AG08395 (cell line): Measurements from ENCODE around the gene GDPD5.
A peak's percentile ranks its signal among the peaks of the same experiment; 100 is the strongest.

Experiments
- DNase-seq: peaks from one replicate; pipeline ENCODE4 v3.0.0; 2012; ENCODE audit warnings: mixed read lengths, low spot score

The GDPD5 gene

DNA sequence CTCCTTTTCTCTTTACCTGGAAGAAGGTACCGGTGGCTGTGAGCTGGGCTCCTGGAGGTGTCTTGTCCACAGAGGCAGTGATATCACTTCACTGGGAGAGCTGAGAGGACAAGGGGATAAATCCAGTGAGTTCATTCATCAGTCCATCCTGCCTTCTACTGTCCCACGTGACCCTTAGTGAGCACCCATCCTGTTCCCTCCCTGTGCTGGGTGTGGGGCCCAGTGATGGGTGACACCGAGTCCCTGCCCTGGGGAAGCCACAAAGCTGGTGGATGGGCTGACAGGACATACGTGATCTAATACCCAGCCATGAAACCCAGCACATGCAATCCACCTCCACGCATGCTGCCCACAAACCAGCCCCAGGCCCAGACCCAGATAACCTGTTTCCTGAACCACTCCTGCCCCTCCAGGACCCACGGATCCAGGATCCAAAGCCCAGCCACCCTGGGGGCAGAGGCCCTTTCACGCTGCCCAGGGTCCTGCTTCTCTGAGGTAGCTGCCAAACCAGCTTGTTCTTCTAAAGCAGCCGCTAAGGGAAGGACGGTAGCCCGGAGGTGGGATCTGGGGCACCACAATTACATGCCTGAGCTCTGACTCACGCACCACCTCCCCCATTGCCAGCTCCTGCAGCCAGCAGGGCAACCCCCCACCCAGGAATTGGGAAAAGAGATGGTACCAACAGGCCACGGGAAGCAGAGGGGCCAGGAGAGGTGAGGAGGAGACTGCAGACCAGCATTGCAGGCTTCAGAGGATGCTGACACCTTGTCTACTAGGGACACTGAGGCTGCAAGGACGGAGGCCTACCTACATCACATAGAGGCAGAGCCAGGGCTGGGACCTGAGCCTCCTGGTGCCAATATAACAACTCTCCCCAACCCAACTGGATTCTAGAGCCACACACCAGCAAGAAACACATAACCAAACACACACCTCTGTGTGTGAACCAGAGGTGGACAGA is 35.2 kb downstream of the GDPD5 start:
- no peak for DNase-seq

DNA sequence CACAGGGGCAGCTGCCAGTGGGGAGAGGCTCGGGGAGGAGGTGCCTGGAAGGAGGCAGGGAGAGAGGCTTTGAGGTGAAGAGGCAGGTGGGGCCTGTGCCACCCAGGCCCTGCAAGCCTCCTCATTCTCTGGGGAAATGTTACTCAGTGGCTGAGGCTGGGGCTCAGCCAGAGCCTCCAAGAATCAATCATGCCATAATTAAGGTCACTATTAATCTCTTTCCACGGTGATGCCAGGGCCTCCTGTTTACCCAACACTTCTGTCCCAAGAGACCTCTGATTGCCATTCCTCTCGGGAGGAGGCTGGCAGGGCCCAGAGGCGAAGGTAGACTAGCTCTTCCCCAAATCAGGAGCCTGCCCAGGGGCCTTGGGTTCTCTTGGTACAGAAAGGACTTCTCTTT is 38.4 kb downstream of the GDPD5 start:
- DNase-seq = no peak

DNA sequence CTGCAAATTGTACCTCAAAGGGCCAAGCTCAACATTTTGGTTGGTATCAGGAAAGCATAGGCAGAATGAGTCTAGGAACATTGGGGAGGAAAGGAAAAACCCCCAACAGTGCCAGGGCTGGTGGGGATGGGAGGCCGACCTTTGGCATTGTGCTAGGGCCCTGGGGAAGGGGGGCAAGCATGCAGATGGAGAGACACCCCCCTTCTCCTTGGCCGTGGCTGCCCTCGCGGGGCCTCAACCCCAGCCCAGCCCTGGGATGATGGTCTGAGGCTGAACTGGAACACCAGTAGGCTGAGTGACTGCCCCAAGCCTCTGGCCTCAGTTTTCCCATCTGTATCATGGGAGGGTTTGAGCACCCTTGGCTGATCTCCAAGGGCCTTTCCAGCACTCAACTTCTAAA is 40.0 kb downstream of the GDPD5 start:
- no peak for DNase-seq

DNA sequence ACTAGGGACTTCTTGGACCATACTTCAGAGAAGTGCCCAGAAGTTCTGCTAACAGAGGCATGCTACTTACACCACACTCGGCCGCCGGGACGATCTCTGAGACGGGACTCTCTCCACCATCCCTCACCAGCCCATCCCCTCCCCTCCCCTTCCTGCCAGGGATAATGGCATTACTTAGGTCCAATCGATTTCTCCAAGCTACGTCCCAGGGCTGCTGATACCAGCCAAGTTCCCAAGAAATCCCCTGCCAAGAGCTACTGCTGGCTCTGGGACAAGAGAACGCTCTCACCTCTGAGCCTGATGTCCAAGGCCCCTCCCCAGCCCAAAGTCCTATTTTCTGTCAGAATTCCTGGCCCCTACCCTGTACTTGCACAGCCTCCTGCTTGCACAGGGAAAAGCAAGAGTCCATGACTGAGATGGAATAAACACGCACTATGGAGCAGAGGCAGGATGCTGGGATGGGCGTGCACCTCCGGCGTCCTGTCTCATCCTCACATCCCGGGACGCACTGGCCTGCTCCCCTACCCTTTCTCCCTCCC is 42.7 kb downstream of the GDPD5 start:
- DNase-seq = no peak

DNA sequence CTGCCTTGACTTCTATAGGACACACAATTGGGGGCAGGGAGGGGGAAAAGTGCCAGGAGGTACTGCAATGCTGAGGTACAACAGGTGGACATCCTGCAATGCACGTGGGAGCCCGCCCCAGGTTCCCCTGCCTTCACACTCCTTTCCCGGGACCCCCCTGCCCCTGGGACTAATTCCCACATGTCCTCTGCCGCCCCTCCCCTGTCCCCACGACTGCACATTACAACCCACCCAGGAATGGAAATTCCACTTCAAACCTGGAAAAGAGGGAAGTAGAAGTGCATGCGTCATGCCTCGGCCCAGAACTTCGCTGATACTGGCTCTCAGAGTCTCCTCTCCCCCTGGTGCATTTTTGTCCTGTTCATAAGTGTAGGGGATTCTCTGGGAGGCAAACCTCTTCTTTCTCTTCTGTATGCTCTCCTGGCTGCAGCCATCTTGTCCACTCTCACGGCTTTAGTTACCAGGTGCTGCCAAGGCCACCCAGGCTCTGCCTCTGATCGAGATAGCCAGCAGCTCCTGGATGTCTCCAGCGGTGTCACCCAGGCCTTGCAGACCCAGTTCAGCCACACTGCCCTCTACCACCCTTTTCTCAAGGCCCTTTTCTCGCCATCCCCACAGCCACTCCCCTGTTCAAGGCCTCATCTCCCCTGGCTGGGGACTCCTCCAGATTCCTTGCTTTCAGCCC is 43.7 kb downstream of the GDPD5 start:
- DNase-seq = no peak

DNA sequence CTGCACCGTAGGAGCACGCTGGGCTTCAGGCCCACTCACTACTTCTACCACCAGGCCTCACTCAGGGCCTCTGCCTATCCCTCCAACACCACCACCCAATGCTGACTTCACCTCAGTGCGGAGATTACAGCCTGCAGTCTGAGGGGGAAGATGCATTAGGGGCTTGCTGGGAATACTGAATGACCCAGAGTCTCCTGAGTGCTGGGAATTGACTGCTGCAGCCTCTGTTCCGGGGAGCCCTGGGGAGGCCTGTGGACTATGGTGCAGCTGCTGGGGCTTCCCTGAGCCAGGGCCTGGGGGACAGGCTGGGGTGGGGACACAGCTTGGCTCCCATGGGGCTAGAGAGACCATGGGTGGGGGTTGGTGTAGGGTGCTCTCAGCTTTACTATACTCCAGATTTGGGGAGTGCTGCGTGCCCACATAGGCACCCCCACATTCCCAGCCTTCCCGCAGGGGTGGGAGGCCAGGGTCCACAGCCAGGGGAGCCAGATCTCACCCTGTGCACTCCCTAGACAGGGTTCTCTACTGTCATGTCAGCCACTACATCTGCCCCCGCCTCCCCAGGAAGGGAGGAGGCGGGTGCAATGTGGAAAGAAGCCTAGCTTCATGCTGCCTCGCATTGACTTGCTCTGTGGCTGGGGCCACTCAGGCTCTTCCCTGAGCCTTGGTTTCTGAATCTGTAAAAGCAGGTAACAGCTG is 44.4 kb downstream of the GDPD5 start:
- no peak for DNase-seq

DNA sequence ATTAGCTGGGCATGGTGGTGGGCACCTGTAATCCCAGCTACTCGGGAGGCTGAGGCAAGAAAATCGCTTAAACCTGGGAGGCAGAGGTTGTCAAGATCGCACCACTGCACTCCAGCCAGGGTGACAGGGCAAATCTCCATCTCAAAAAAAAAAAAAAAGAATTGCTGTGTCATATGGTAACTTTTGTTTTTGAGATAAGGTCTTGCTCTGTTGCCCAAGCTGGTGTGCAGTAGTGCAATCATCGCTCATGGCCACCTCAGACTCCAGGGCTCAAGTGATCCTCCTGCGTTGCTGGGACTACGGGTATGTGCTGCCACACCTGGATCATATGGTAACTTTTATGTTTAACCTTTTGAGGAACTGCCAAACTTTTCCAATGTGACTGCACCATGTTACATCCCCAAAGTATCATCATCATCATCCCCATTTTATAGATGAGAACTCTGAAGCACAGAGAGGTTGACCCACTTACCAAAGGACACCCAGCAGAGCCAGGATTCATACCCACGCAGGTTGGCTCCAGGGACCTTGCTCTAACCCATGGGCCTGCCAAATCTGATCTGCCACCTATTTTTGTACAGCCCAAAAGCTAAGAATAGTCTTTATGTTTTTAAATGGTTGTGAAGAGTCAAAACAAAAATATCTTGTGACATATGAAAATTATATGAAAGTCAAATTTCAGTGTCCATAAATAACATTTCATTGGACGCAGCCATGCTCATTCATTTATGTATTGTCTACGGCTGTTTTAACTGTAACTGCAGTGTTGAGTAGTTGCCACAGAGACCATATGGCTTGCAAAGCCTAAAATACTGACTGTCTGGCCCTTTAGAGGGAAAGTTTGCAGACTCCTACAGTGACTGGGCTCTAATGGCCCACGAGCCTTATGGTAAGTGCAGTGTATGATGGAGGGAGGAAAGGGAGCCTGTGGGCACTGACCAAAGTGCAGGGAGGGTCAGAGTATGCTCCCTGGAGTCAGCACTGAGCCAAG is 45.3 kb downstream of the GDPD5 start:
- DNase-seq = no peak

DNA sequence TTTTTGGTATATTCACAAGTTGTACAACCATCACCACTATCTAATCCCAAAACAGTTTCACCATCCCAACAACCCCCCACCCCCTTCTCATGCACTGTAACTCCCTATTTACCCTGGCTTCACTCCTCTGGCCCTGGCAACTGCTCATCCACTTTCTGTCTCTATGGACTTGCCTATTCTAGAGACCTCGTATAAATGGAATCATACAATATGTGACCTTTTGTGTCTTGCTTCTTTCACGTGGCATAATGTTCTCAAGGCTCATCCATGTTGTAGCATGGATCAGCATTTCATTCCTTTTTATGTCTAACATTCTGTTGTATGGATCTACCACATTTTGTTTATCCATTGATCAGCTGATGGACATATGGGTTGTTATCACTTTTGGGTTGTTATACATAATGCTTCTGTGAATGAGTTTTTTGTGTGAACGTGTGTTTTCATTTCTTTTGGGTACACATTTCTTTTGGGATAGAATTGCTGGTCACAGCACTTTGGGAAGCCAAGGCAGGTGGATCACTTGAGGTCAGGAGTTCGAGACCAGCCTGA is 46.1 kb downstream of the GDPD5 start:
- DNase-seq = no peak

DNA sequence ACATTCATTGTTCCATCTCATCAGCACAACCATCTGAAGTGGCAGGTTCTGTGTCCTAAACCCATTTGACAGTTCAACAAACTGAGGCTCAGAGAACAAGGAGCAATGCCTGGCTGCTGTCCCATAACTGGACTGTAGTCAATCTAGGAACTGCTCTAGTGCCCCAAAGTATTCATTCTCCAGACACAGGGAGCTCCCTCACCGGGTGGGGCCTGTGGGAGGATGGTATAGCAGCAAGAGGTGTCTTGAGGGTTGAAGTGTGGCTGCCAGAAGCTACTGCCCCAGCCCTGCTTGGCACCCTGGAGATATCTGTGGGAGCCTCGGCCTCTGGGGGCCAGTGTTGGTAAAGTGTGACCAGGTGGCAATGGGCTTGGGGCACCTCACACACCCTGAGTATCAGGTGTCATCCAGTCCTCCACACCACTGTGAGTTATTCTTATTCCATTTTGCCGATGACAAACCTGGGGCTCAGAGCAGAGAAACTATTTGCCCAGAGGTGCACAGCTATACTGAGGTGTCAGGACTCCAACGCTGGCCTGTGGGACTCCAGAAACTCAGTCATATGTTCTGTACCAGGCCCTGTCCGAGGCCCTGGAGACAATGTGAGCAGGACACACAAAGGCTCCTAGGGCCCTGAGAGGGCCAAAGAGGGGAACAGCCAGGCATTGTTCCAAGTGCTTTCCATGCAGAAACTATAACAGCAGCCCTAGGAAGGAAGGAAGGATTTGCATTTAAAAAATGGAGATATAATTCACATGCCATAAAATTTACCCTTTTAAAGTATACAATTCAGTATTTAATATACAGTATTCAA is 46.8 kb downstream of the GDPD5 start:
- no peak for DNase-seq

DNA sequence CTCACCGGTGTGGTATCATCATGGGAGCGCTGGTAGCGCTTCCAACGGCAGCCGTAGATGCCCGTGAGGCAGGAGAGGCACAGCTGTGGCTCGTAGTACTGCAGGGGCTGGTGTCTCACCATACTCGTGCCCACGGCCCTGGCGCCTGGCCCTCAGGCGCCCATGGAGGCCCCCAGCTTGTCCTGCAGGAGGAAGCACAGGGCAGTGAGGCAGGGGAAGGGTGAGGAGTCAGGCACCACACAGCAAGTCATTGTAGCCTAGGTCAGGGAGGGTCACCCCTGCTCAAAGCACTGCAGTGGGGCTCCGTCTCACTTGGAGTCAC is 48.2 kb downstream of the GDPD5 start:
- DNase-seq = no peak

DNA sequence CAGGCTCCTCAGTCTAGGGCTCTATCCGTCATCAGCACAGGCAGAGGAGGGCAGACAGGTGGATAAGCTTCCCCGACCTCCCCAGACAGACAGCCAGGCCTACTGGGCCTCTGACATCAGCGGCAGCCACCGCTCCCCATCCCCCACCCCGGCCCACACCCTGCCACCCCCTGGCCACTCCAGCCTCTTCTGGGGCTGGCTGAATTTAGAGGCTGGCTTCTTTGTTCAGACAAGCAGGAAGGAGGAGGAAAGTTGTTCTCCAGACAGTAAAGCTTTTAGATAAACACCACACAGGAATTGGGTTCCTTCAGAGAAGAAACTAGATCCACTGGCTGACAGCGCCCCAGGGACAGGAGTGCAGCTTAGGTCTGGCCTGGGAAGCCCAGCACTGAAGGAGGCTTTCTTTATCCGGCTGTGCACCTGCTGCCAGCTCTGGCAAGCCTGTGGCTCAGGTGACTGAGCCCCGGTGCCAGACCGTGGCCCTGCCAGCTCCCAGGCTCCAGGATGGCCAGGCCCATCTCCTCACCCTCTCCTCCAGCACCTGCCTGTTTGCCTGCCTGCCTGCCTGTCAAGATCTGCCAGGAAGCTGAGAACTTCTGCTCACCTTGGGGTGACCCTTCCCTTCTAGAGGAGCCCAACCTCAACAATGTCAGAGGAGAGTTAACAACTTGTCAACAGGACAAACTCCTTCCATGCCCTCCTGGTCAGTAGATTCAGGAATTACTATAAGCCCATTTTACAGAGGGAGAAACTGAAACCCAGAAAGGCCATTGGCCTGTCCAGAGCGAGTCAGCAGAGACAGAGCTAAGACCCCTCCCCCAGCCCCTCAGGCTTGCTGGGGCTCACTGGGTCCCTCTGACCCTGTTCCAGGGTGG is 48.8 kb downstream of the GDPD5 start:
- no peak for DNase-seq

DNA sequence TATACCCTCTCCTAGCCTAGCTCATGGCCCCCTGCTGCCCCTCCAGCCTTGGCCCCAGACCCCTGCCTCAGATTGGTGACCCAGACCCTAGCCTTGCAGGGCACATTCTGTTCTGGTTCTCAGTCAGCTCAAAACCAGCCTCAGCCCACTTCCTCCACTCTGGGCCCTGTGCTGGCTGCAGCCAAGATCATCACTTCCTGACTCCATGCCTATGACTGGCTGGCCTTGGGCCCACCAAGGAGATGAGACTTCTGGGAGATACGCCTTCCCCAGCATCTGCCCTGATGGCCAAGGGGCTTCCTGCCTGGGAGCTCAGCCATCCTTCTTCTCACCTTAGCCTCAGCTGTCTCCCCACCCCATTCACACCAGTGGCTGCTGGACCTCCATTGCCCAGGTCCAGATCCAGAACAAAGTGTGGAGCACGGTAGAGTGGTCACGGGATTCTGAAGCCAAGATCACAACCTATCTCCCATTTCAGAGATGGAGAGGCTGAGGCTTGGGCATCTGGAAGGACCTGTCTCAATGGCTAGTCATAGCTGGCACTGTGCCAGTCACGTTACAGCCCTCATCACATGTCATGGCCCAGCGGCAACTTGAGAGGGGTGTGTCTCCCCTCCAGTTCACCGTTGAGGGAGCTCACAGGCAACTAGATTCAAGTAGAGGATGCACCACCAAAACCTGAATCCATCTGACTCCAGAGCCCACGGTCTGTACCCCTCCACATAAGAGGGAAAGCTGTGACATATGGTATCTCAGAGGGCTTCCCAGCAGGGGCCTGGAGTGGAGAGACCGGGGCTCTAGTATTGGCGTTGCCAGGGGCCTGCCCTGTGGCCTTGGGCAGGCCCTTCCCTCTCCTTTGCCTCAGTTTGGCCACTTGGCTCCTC is 49.7 kb downstream of the GDPD5 start:
- peak; percentile 29 for DNase-seq

DNA sequence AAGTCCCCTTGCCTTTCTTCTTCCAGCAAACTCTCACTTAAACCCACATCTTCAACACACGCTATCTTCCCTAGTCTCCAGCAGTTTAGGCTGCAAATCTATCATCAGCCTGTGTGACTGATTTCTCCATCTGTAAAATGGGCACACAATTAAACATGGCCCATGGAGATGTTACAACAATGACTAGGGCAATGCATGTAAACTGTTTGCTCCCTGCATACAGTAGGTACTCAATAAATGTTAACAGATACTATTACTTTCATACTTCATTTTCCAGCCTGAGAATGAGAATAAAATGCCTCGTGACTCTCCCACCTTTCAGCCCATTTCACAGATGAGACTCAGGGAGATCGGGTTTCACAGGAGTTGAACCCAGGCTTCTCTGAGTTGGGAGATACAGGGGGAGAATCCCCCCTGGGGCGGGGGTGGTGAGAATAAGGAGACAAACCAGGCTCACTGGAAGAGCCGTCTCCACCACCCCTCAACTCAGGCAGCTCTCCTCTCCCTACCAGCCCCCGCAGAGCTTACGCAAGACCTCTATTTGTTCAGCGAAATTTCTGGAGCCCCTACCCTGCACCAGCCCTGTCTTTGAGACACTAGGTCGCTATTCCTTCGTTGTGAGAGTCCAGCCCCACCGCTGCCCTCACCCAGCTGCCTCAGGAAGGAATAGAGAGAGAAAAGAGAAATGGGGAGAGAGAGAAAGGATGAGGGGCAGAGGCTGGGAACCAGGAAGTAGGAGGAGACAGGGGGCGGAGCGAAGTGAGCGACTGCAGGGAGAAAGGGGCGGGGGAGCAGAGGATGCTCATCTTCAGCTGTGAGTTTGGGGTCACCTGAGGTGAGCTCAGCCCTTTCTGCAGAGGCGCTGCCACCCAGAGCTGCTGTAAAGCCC is 50.6 kb downstream of the GDPD5 start:
- peak; percentile 65 for DNase-seq

DNA sequence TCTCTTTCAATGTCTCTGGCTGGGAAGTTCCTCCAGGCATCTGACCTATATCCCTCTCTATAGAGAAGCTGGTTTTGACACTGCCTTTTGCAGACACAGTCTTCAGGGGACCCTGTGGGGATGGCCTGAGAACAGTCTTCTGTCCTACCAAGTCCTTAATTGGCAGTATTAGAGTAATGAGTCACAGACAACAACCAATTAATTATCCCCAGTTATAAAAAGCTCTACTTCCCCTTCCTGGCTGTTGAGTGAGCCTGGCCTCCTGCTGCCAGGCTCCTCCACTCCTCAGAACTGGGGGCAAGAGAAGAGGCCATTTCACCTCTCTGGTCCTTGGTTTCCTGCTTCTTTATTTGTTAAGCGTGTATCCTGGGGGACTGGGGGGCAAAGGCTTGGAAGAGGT is 51.5 kb downstream of the GDPD5 start:
- peak; percentile 32 for DNase-seq

DNA sequence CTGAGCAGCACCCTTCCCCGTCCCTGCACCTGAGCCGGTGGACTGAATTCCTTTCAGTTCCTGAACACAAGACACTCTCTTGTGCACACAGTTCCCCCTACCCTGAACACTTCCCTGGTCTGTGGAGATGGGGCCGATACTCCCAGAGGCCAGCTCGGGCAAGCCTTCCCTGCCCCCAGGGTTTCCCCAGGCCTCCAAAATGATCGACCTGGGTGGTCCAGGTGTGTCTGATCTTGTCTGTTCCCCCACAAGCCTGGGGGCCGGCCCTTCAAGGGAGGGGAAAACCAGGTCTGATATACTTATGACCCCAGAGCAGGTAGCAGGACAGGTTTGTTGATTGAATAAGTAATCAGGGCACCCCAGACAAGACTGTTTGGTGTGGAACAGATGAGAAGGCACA is 52.1 kb downstream of the GDPD5 start:
- DNase-seq = no peak

DNA sequence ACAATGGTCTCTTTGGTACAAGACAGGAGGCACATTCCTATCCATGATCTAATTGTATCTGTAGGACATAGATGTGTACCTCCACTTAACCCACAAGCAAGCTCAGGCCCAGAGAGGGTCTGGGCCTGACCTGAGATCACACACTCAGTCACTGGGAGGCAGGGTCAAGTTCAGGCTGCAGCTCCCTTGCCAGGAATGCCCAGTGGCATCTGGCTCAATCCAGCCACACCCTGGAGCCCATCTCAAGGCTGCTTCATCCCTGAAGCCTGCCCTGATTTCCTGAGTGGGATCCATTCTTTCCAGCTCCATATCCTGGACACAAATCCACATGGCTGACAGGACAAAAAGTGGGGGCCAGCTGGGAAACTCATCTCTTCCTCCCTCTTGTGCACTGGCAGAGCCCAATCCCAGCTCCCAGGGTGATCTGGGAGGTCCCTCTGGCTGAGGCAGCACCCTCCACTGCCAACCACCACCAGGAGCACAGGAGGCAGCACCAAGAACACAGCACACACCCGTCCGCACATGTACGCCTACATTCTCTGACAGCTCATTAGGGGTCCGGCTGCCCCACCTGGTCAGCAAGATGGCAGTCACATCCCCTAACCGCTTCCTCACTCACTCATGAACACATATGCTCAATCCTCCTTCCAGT is 53.5 kb downstream of the GDPD5 start:
- DNase-seq = no peak
